Hepatocyte (in vitro differentiated cells): ENCODE results near the gene TTLL5.

ENCODE experiments used
- EZH2phosphoT487 ChIP-seq: fragments of 200-600 bp; sonication (generic); IDR thresholded peaks from one replicate; pipeline ENCODE4 v1.6.1; 2018; ENCODE audit warnings: antibody characterized with exemption, mild to moderate bottlenecking, low read depth, moderate library complexity; ENCODE audit not compliant: unreplicated experiment, severe bottlenecking
- TF ChIP-seq, protein P1 (sequence below): fragments of 200-600 bp; sonication (generic); IDR thresholded peaks from 2 replicates; pipeline ENCODE4 v1.5.1; 2016; ENCODE audit warnings: antibody characterized with exemption, mild to moderate bottlenecking; ENCODE audit not compliant: poor library complexity

DNA sequence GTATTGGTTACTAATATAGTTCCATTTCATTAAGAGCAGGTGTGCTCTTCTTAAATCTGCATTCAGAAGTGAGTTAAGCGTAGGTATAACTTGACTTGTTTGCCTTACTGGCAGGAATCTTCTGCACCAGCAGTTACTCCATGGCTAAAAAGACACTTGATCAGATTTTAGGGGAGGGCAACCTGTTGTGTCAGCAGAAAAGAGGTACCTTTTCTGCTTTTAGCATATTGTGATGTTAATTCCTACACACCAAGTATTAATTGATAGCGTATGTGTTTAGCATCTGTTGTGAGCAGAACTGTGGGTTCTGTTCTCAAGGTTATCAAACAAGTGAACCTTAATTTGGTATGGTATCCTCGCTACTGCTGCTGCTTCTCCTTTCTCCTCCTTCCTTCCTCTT is 38.3 kb downstream of the TTLL5 start:
- no peak for TF ChIP-seq EZH2phosphoT487
- TF ChIP-seq, protein P1, sequence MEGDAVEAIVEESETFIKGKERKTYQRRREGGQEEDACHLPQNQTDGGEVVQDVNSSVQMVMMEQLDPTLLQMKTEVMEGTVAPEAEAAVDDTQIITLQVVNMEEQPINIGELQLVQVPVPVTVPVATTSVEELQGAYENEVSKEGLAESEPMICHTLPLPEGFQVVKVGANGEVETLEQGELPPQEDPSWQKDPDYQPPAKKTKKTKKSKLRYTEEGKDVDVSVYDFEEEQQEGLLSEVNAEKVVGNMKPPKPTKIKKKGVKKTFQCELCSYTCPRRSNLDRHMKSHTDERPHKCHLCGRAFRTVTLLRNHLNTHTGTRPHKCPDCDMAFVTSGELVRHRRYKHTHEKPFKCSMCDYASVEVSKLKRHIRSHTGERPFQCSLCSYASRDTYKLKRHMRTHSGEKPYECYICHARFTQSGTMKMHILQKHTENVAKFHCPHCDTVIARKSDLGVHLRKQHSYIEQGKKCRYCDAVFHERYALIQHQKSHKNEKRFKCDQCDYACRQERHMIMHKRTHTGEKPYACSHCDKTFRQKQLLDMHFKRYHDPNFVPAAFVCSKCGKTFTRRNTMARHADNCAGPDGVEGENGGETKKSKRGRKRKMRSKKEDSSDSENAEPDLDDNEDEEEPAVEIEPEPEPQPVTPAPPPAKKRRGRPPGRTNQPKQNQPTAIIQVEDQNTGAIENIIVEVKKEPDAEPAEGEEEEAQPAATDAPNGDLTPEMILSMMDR, result no peak
